OCI-M2 (cell line): Measurements from ENCODE around the gene SALL4.
"Not testable (repeated sequence)": the region's sequence is repeated elsewhere in the genome, so short reads cannot be mapped to it uniquely, and the experiment has no call there.

Experiments used
- DNase-seq: peaks from one replicate; lab custom pipeline; 2025; ENCODE audit not compliant: unreplicated experiment; lab: John Stamatoyannopoulos, UW

Gene SALL4

DNA sequence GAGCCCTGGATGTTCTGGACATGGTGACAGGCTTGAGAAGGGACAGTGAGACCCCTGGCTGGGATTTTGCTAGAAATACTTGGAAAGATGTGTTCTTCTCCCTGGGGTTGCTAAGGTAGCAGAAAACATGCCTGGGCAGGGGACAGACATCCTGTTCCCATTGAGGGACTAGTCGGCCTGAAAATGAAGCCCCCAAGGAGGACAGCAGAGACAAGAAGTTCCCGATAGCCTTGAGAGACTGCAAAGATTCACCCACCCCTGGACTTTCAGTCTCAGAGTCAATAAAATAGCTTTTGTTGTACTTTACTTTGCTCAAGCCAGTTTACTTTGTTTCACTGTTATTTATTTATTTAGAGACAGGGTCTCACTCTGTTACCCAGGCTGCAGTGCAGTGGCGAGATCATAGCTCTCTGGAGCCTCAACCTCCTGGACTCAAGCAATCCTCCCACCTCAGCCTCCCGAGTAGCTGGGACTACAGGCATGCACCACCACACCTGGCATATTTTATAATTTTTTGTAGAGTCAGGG lies 62.5 kb downstream of the SALL4 start:
- no peak for DNase-seq

DNA sequence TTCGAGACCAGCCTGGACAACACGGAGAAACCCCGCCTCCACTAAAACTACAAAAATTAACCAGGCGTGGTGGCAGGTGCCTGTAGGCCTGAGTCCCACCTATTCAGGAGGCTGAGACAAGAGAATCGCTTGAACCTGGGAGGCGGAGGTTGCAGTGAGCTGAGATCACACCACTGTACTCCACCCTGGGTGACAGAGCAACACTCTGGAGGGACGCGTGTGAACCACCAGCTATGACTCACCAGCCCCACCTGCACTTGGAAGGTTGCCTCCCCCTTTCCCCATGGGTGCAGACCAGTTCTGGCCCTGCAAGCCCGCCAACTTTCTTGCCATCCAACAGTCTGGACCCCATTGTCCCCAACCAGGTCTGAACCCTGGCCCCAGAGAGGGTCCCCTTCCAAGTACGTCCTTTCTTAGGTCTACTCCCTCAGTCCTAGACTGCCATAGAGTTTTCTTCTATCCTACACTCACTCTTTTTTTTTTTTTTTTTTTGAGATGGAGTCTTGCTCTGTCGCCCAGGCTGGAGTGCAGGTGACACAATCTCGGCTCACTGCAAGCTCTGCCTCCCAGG lies 63.4 kb downstream of the SALL4 start:
- DNase-seq = no peak

DNA sequence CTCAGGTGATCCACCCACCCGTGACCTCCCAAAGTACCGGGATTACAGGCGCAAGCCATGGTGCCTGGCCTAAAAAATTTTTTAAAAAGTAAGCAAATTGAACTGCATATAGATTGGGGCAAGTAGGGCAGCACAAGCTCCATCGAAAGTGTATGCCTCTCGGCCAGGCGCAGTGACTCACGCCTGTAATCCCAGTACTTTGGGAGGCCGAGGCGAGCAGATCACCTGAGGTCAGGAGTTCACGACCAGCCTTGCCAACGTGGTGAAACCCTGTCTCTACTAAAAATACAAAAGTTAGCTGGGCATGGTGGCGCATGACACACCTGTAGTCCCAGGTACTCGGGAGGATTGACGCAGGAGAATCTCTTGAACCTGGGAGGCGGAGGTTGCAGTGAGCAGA lies 64.1 kb downstream of the SALL4 start:
- DNase-seq = not testable (repeated sequence)

DNA sequence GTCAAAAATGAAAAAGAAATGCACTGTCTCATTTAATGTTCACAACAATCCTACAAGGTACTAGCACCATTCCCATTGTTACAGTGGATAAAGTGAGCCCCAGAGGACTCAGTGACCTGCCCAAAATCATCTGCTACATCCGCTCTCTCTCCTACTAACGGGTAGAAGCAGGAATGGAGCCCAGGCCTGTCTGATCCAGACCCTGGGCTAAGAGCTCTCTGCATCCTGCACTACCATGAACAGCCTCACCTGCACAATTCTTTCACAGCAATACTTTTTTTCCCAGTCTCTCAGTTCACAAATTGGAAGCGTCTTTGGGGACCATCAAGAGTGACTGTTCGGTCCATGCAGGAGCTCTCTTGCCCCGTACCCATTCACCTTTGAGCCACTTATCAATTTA lies 65.4 kb downstream of the SALL4 start:
- DNase-seq = no peak

DNA sequence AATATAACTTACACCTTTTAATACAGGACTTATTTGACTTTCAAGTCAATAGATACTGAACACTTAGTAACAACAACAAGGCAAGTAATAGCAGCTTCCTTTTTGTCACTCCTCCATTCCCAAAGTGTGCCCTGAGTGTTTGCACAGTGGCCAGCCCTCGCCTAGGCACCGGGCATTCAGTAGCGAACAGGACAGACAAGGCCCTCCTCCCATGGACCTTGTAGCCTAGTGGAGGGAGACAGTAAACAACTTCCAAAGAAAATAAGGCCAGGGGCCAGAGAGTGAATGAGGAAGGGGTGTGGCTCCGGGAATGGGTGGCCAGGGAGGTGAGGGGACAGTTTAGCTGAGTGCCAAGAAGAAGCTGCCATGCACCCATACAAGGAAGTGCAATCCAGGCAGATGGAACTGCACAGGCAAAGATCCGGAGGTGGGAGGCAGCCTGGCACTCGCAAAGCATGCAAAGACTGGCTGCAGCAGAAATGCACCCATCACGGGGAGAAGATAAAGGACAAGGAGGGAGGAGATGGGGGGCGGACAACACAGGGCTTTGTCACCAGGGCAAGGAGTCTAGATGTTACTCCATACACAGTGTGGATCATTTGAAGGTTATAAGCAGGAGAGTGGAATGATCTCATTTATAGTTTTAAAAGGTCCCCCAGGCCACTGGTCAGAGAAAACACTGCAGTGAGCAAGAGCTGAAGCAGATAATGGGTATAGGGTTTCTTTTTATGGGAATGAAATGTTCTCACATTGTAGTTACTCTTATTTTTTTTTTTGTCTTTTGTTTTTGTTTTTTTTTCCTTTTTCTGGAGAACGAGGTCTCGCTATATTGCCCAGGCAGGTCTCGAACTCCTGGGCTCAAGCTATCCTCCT lies 66.4 kb downstream of the SALL4 start:
- no peak for DNase-seq

DNA sequence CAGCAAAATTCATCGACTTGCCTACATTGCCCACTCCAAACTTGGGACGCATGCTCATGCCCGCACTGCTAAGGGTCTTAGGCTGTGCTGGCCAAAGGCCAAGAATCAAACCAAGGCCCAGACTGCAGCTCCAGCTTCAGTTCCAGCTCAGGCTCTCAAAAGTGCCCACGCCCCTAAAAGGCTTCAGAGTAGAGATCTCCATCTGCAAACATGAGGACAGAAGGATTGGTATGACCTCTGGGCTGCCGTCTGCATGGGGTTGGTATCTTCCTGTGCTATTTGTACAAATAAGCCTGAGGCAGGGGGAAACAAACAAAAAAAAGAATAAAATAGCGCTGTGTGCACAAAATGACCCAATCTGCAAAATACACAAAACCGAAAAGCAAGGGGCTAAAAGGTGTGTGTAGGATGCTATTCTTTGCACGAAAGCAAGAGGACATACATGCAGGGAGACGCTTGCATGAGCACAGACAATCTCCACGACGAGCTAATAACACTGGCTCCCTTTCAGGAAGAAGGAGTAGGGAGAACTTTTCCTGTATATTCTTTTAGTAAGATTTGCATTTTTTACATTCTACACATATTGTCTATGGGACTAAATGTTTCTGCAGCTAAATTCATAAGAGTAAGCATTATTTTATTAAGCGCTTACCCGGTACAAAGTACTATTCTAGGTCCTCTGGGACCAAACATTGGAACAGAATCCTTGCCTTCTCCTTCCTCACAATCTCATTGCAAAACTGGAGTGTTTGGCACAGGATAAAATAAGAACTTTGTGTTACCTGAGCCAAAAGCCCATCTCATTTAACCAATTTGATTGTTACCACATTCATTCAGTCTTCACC lies 67.2 kb downstream of the SALL4 start:
- DNase-seq = no peak

DNA sequence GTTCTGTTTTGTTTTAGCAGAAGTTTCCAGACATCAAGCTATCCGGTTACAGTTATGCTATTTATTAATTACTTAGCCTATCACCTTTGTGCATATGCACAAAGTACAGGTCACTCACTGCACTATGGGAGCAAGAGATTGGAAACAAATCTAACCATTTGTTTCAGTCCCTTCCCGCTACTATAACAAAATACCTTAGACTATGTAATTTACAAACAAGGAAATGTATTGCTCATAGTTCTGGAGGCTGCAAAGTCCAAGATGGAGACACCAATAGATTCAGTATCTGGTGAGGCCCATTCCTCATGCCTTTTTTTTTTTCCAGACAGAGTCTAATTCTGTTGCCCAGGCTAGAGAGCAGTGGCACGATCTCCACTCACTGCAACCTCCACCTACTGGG lies 69.3 kb downstream of the SALL4 start:
- DNase-seq = no peak
